OCI-LY1 (cell line): ENCODE data around the gene CDH7.

Source experiments
- H2AFZ ChIP-seq: fragments of 200-600 bp; sonication (generic), shearing (Covaris generic); 2 replicates; pipeline ENCODE4 v1.6.0; 2014; ENCODE audit warnings: antibody characterized with exemption, mild to moderate bottlenecking, low read length
- H3F3A ChIP-seq: fragments of 200-600 bp; sonication (generic), shearing (Covaris generic); 2 replicates; pipeline ENCODE4 v1.6.0; 2014; ENCODE audit warnings: mild to moderate bottlenecking, antibody characterized with exemption, low read length, moderate library complexity; ENCODE audit not compliant: insufficient read depth
- H3K27ac ChIP-seq: fragments of 200-600 bp; sonication (generic); 2 replicates; pipeline ENCODE4 v1.5.1; 2014; ENCODE audit warnings: low read length, mixed run types, mild to moderate bottlenecking, low read depth; ENCODE audit not compliant: poor library complexity, severe bottlenecking
- H3K27me3 ChIP-seq: fragments of 200-600 bp; sonication (generic); 2 replicates; pipeline ENCODE4 v1.6.0; 2014; ENCODE audit warnings: antibody characterized with exemption, mild to moderate bottlenecking, low read length, moderate library complexity; ENCODE audit not compliant: insufficient read depth
- H3K36me3 ChIP-seq: fragments of 200-600 bp; sonication (generic); 2 replicates; pipeline ENCODE4 v1.6.1; 2014; ENCODE audit warnings: mild to moderate bottlenecking, antibody characterized with exemption, low read length, moderate library complexity, mixed read lengths; ENCODE audit not compliant: insufficient read depth
- H3K4me1 ChIP-seq: fragments of 200-600 bp; sonication (generic); 2 replicates; pipeline ENCODE4 v1.5.1; 2014; ENCODE audit warnings: mild to moderate bottlenecking, low read length, moderate library complexity; ENCODE audit not compliant: insufficient read depth, severe bottlenecking
- H3K4me2 ChIP-seq: fragments of 200-600 bp; sonication (generic), shearing (Covaris generic); 2 replicates; pipeline ENCODE4 v1.6.1; 2014; ENCODE audit warnings: low read length
- H3K4me3 ChIP-seq: fragments of 200-600 bp; sonication (generic); 2 replicates; pipeline ENCODE4 v1.5.1; 2014; ENCODE audit warnings: low read length, low read depth, mild to moderate bottlenecking, mixed read lengths; ENCODE audit not compliant: poor library complexity, severe bottlenecking
- H3K79me2 ChIP-seq: fragments of 200-600 bp; shearing (Covaris generic); 2 replicates; pipeline ENCODE4 v1.6.1; 2016; ENCODE audit warnings: mixed run types, low read length, mixed read lengths; ENCODE audit not compliant: insufficient read depth
- H3K9ac ChIP-seq: fragments of 200-600 bp; sonication (generic), shearing (Covaris generic); 2 replicates; pipeline ENCODE4 v1.6.1; 2014; ENCODE audit warnings: mild to moderate bottlenecking, low read length, mixed read lengths
- H3K9me2 ChIP-seq: fragments of 200-600 bp; sonication (generic), shearing (Covaris generic); 2 replicates; pipeline ENCODE4 v1.6.1; 2014; ENCODE audit warnings: low read depth, mild to moderate bottlenecking, low read length, mixed read lengths
- H3K9me3 ChIP-seq: fragments of 200-600 bp; shearing (Covaris generic); 2 replicates; pipeline ENCODE4 v1.6.1; 2014; ENCODE audit warnings: low read length, mixed read lengths
- H4K20me1 ChIP-seq: fragments of 200-600 bp; sonication (generic), shearing (Covaris generic); 2 replicates; pipeline ENCODE4 v1.6.0; 2016; ENCODE audit warnings: mild to moderate bottlenecking, low read length; ENCODE audit not compliant: insufficient read depth
- EZH2 ChIP-seq: fragments of 200-600 bp; sonication (generic), shearing (Covaris generic); IDR thresholded peaks from 2 replicates; pipeline ENCODE4 v1.8.0; 2017; ENCODE audit warnings: borderline replicate concordance, mixed run types, mild to moderate bottlenecking, antibody characterized with exemption, low read length, moderate library complexity, mixed read lengths
- TF ChIP-seq, protein P1 (sequence below): fragments of 200-600 bp; sonication (generic), shearing (Covaris generic); IDR thresholded peaks from 2 replicates; pipeline ENCODE4 v1.5.1; 2017; ENCODE audit warnings: mild to moderate bottlenecking, antibody characterized with exemption, low read length, moderate library complexity, mixed read lengths

Gene CDH7

GRCh38 chr18:65735155-65735554 lies 15.7 kb upstream of the CDH7 start:
- Histone ChIP-seq H3K9me2 (no peaks in the 10 kb centered on the region), H3K27me3 (no peaks in the 10 kb centered on the region), H2AFZ (no peak overlapping the region), H3K9me3 (no peaks in the 10 kb centered on the region), H4K20me1 (no peaks in the 10 kb centered on the region), H3K4me3 (no peak overlapping the region), H3K36me3 (no peaks in the 10 kb centered on the region), H3K9ac (no peak overlapping the region), H3K79me2 (no peaks in the 10 kb centered on the region), H3F3A (no peaks in the 10 kb centered on the region), H3K4me1 (no peaks in the 10 kb centered on the region), H3K27ac (no peak overlapping the region), H3K4me2 (no peak overlapping the region)
- TF ChIP-seq EZH2: no peak
- TF ChIP-seq, protein P1, sequence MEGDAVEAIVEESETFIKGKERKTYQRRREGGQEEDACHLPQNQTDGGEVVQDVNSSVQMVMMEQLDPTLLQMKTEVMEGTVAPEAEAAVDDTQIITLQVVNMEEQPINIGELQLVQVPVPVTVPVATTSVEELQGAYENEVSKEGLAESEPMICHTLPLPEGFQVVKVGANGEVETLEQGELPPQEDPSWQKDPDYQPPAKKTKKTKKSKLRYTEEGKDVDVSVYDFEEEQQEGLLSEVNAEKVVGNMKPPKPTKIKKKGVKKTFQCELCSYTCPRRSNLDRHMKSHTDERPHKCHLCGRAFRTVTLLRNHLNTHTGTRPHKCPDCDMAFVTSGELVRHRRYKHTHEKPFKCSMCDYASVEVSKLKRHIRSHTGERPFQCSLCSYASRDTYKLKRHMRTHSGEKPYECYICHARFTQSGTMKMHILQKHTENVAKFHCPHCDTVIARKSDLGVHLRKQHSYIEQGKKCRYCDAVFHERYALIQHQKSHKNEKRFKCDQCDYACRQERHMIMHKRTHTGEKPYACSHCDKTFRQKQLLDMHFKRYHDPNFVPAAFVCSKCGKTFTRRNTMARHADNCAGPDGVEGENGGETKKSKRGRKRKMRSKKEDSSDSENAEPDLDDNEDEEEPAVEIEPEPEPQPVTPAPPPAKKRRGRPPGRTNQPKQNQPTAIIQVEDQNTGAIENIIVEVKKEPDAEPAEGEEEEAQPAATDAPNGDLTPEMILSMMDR: no peak

DNA sequence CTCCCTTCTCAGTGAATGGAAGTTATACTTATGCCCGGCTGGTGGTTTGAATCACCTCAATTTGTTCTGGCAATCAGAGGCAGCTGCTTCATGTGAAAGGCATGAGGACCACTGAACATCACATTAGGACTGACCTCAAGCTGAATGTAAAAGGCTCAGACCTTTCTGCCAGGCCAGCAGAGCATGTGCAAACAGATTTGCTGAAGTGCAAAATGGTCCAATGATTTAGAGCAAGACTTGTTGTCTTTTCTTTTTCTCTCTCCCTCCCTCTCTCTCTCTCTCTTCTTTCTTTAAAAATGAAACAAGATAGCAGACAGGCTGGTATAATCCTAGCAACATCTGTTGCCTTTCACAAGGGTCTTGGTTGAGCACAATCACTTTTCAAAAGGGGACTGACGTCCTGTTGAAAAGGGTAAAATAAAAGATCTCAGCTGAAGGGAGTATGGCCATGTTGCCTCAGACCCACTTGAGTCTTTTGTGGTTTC lies 13.3 kb upstream of the CDH7 start:
- Histone ChIP-seq H3K4me2 (no peak overlapping the region), H3F3A (no peaks in the 10 kb centered on the region), H2AFZ (no peak overlapping the region)

DNA sequence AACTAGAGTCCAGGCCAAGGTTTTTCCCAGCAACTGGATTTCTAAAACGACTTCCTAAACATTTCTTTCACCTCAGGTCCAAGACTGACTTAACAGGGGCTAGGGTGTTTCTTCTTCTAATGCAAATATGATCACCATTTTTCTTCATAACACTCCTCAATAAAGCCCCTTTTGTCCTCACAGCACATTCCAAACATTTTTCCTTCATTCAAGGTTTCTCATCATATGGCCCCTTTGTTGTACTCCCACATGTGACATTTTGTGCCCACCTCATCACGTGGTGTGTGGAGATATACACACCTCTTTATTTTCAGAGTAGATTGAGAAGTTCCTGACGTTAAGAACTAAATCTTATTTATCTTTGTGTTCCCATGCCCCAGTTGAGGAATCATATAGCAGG lies 3.9 kb upstream of the CDH7 start:
- Histone ChIP-seq H3F3A (no peaks in the 10 kb centered on the region), H2AFZ (no peak overlapping the region), H4K20me1 (no peaks in the 10 kb centered on the region), H3K4me3 (no peak overlapping the region), H3K4me2 (no peak overlapping the region), H3K4me1 (no peaks in the 10 kb centered on the region), H3K9me3 (no peaks in the 10 kb centered on the region), H3K27ac (no peak overlapping the region), H3K9ac (no peak overlapping the region), H3K36me3 (no peaks in the 10 kb centered on the region), H3K79me2 (no peaks in the 10 kb centered on the region), H3K27me3 (no peaks in the 10 kb centered on the region), H3K9me2 (no peaks in the 10 kb centered on the region)
- TF ChIP-seq, protein P1: no peak
- TF ChIP-seq EZH2: no peak

More for the DNA sequence above, 13.3 kb upstream of the CDH7 start:
- Histone ChIP-seq H3K4me3 (no peak overlapping the region), H3K9me2 (no peaks in the 10 kb centered on the region), H4K20me1 (no peaks in the 10 kb centered on the region), H3K4me1 (no peaks in the 10 kb centered on the region), H3K27ac (no peak overlapping the region), H3K27me3 (no peaks in the 10 kb centered on the region), H3K79me2 (no peaks in the 10 kb centered on the region), H3K9me3 (no peaks in the 10 kb centered on the region), H3K9ac (no peak overlapping the region), H3K36me3 (no peaks in the 10 kb centered on the region)
- TF ChIP-seq EZH2: no peak
- TF ChIP-seq, protein P1: no peak
